Hematopoietic multipotent progenitor cell (in vitro differentiated cells): Measurements from ENCODE around the gene PAQR7. TPM values are rescaled to one million over a fixed set of nuclear protein-coding genes. Genes with fewer than 3 reads are reported as not detected.

ENCODE experiments used
- DNase-seq, 3 donors: peaks; one replicate each; pipeline ENCODE4 v3.0.0-alpha.2; 2011 to 2015; ENCODE audit warnings: low read depth in 2 of 3, low spot score in 2 of 3
- total RNA-seq: library from RNA; depleted of rRNA; stranded (reverse); fragments of >200 nt; gene quantifications from one replicate; pipeline ENCODE4 v1.2.3, GENCODE V29; 2012

PAQR7 gene
- total RNA-seq, 1 donor = 25.6 TPM

DNA sequence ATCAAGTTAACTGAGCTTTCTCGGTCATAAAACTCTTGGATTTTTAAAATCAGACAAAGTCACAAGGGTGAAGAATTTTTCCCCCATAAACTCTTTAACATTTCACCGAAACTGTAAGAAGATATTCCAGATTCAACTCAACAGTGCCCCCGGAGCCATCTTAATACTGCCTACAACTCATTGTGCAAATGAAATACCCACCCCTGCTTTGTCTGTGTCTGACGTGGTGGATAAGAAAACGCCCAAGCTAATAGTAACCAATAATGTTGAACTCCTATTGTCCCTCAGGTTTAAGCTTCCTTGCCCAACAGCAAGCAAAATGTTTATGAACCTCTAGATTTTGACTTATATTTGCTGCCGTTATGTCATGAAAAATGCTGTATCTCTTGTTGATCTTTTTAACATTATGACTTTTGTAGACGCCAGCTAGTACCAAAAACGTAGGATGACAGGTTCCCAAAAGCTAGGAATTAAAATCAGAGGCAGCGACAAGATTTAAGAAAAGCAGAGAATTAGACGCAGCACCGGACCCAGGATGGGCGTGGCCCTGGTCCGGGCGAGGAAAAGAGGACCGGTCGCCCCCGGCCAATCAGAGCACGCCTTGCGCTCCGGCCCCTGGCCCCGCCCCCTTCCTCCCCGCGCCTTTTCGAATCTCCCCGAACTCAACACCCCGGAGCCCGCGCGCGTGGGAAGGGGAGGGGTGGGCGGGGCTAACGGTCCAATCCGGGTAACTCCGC, 29.6 kb upstream of the PAQR7 start:
- peak; percentile 61 to 91 (median 88) for DNase-seq

DNA sequence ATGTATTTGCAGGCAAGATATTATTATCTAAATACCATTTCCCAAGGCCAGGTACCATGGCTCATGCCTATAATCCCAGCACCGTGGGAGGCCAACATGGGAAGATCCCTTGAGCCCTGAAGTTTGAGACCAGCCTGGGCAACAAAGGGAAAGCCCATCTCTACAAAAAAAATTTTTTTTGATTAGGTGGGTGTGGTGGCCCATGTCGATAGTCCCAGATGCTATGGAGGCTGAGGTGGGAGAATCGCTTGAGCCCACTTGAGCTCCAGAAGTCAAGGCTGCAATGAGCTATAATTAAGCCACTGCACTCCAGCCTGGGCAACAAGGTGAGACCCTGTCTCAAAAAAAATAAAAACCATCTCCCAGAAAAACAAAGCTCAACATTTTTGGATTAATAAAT, 28.5 kb upstream of the PAQR7 start:
- DNase-seq = no peak

DNA sequence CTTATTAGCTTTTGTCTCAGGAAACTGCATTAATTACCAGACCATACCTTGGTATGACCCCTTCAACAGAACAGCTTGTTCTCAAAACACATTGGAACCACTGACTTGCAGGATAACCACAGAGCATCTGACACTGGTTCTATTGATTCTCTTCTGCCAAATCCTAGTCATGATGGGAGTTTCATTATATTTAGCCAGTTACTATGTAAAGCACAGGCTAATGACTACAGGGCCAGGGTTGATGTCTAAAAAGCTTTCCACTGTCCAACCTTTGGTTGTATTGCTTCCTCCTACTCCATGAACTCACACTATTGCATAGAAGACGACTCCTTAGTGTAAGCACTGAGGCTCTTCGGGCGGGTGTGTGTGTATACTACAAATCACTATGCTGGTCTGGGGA, 27.0 kb upstream of the PAQR7 start:
- no peak for DNase-seq

DNA sequence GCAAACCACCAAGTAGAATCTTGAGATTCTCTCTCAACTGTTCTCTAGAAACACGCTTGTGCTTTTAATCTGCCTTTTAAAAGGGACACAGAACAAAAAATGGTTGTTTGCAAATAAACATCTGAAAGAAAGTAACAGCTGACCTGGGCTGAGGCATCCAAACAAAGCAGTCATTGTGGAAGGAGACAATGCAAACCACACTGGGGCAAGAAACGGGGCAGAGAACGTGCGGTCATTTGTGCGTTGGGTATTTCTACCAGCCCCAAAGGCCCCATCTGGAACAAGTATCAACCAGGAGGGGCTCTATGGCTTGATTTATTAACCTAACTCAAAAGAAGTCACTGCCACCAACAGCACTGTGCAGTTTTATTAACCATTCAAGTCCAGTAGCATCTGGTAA, 24.7 kb upstream of the PAQR7 start:
- no peak for DNase-seq

DNA sequence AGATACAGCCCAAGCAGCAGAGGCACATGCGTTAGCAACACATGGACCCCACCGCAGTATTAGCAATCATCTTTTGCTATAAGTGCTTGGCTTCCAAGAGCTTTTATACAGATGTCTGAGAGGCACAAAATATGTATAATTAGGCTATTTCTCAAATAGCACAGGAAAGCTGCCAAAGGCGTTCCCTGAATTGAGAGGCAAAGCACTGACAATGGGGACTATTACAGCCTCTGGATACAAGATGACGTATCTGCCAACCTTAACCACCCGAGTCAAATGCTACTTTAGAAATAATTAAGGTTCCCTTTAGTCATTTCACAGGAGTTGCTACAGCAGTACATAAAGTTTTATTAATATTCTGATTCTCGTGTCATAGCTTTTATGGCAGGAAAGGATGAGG, 24.3 kb upstream of the PAQR7 start:
- DNase-seq = no peak

DNA sequence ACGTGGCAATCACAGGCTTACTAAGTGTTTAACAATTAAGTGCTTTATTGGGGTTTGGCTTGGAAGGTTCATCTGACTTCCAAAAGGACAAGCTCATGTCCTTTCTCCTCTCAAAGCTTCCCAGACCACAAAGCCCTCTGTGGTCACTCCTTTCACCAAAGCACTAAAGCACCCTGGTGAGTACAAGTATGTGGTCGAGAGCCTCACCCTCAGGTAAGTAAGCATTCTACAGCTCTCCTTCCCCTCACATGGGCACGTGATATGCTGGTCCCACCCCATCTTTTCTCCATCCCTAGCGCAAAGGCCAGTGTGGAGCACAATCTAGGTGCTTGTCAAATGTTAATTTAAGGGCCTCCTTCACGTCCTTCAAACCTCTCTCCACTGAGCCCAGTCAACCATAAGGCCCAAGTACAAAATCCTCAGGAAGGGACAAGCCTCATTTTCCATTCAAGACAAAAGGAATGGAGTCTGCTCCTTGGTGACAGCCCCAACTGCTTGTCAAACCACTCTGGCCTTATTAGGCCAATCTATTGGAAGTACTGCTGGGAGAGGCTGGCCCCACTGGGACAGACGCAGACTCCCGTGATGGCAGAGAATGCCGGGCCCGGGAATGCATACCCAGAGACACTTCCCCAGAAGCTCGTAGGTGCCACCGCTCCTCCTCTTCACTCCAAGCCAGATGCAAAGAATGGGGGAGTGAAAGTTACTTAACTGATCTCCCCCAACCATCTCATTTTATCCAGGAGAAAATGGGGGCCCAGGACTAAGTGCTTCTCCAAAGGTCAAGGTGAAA, 22.9 kb upstream of the PAQR7 start:
- no peak for DNase-seq

DNA sequence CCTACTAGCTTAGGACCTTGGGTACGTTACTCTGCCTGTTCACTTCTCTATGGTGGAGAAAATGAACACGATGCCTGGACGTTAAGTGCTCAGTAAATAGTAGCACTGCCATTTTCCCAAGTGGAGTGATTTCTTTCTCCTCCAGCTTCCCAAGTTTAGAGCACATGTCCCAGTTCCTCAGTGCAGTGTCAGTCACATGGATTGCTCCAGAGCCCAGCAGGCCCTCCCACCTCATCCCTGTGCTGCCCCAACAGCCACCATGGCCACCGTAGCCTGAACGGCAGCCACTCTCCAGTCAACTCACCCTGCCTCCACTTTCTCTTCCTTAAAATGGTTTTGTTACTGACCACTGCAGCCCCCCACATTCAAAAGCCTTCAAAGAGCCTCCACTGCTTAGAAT, 22.2 kb upstream of the PAQR7 start:
- DNase-seq = no peak

GRCh38 chr1:25896266-25896665, 20.8 kb upstream of the PAQR7 start:
- no peak for DNase-seq

- DNase-seq = peak; percentile 83 to 96 (median 90)
Observed at GRCh38 chr1:25895365-25895990, 20.0 kb upstream of the PAQR7 start.

DNA sequence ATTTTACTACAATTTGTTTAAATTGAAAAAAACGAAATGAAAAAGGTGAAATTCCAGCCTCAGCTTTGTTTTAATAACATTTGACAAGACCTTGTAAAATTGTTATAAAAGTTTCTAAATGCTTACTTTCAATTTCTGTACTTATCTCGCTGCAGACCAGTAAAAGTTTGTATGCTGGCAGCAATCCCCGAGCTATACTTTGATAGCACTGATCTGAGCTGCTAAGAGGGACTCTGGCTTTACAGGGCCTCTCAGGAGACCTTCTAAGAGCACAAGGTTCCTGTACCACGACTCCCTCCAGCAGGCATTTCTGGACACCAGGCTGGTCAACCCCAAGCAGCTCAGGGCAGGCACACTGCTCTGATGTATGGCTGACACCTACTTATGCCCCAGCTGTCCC, 17.6 kb upstream of the PAQR7 start:
- no peak for DNase-seq

DNA sequence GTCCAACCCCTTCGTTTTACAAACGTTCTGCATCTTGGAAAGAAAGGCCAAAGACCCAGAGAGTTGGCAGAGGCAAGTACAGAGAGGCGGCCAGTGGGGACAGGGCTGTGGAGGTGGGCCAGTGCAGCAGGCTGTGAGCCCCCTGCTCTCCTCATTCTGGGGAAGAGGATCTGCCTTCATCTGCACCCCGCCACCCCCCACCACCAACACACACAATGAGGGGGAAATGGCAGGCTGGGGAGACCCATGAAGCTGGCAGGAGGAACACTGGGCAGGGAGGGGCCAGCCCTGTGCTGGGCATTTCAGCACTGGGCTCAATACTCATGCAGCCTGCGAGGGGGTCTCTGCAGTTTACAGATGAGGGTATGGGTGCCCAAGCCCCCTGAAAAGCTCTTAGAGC, 16.1 kb upstream of the PAQR7 start:
- no peak for DNase-seq

GRCh38 chr1:25890239-25891034, 14.9 kb upstream of the PAQR7 start:
- DNase-seq = no peak

GRCh38 chr1:25889470-25889869, 14.0 kb upstream of the PAQR7 start:
- DNase-seq = no peak

GRCh38 chr1:25888426-25888987, 13.0 kb upstream of the PAQR7 start:
- DNase-seq = no peak

DNA sequence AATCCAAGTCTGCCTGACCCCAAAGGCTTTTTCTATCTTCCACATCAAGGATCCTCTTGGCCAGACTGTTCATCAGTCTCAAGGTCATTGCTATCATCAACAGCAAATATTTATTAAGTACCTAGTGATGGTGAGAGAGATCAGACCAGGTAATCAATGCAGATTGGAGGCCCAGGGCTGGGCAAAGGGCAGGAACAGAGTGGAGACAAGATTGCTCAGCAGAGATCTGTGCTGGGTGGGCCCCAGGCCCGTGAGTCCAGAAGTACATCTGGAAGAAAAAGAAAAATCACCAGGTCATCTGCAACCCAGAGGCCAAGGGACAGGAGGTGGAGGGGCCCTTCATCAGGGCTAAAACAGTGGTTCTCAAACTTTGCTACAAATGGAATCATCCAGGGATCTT, 10.1 kb upstream of the PAQR7 start:
- DNase-seq = no peak

GRCh38 chr1:25881266-25881665, 5.8 kb upstream of the PAQR7 start:
- DNase-seq = no peak

DNA sequence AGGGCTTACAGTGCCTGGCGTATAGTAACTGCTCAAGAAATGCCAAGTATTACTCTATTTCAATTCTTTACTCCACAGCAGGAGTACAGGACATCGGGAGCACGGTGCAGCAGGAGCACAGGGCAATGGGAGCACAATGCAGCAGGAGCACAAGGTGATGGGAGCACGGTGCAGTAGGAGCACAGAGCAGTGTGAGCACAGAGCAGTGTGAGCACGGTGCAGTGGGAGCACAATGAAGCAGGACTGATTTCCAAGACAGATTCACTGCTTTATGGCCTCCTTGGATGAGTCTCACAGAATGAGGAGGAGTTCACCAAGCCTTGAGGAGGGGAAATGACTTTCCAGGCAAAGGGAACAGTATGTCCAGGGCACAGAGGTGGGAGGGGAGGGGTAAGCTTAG, 5.0 kb upstream of the PAQR7 start:
- DNase-seq = no peak

DNA sequence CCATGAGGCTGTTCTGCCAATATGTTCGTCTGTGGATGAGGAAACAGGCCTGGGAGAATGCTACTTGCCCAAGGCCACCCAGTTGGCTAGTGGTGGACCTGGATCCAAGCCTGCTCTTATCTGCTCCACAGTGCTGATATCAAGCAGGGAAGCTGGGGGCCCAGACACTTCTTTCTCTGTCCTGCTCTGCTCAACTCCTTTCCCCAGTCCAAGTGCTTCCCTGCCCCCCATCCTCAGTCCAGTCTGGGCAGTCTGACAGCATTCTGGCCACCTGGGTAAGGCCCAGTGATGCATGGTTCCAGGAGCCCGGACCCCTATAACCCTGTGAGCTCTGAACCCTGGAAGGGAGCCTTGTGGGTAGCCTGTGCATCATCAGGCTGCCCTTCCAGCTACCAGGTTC, 4.2 kb upstream of the PAQR7 start:
- DNase-seq = no peak

- no peak for DNase-seq
Observed at GRCh38 chr1:25878690-25879089, 3.2 kb upstream of the PAQR7 start.

GRCh38 chr1:25877155-25877554, 1.6 kb upstream of the PAQR7 start:
- DNase-seq = no peak

GRCh38 chr1:25876693-25877077, 1.2 kb upstream of the PAQR7 start:
- no peak for DNase-seq
